Progenitor cell of endocrine pancreas (in vitro differentiated cells): ENCODE data around the gene RNLS. TPM values are rescaled to one million over a fixed set of nuclear protein-coding genes. Genes with fewer than 3 reads are reported as not detected.

Experiments
- DNase-seq: peaks from one replicate; pipeline ENCODE4 v3.0.0; 2021; ENCODE audit warnings: low spot score; ENCODE audit not compliant: unreplicated experiment
- H3K27ac Mint-ChIP-seq: 2 replicates; pipeline ENCODE4 v1.8.0; 2021; ENCODE audit warnings: mild to moderate bottlenecking, moderate library complexity, mixed read lengths
- H3K27me3 Mint-ChIP-seq: 2 replicates; pipeline ENCODE4 v1.8.0; 2021; ENCODE audit warnings: mixed read lengths
- H3K36me3 Mint-ChIP-seq: 2 replicates; pipeline ENCODE4 v1.8.0; 2022; ENCODE audit warnings: mixed read lengths; ENCODE audit not compliant: insufficient read depth
- H3K4me1 Mint-ChIP-seq: 2 replicates; pipeline ENCODE4 v1.8.0; 2021; ENCODE audit warnings: low read depth, mixed read lengths
- H3K4me3 Mint-ChIP-seq: 2 replicates; pipeline ENCODE4 v1.8.0; 2021; ENCODE audit warnings: low read depth, mild to moderate bottlenecking, moderate library complexity, mixed read lengths
- H3K9me3 Mint-ChIP-seq: 2 replicates; pipeline ENCODE4 v1.8.0; 2021; ENCODE audit warnings: low read depth, mixed read lengths
- total RNA-seq: library from RNA; stranded (reverse); gene quantifications from 2 replicates; pipeline ENCODE4 v1.2.1, GENCODE V29; 2021
- TF ChIP-seq, protein P1 (sequence below): fragments of 200-600 bp; sonication (generic); IDR thresholded peaks from one replicate; pipeline ENCODE4 v1.5.0; 2021; ENCODE audit warnings: antibody characterized with exemption, mild to moderate bottlenecking; ENCODE audit not compliant: unreplicated experiment

RNLS gene
- total RNA-seq, 1 donor from 2014 or later = 7.5 TPM

DNA sequence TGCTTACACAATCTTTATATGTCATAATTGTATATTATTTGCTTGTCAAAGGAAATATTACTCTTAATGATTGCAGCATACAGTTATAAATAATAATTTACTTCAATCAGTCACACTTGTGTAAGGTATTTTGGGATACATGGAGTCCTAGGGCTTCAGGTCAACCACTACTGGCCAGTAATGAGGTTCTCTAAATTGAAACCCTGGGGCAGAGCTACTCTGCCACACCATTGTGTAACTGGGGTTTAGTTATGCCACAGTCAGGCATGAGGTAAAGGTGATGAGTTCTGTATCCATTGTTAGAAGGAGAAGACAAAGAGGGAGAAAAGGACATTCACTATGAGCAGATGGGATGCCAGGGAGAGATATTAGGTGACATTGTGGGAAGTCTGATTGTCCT, 117.4 kb downstream of the RNLS start:
- H3K4me1 Mint-ChIP-seq = peaks cover 7% of the 10 kb centered on the region
- no peaks in the 10 kb centered on the region for H3K27me3 Mint-ChIP-seq
- no peaks in the 10 kb centered on the region for H3K36me3 Mint-ChIP-seq
- H3K4me3 Mint-ChIP-seq = no peak overlapping the region
- TF ChIP-seq, protein P1, sequence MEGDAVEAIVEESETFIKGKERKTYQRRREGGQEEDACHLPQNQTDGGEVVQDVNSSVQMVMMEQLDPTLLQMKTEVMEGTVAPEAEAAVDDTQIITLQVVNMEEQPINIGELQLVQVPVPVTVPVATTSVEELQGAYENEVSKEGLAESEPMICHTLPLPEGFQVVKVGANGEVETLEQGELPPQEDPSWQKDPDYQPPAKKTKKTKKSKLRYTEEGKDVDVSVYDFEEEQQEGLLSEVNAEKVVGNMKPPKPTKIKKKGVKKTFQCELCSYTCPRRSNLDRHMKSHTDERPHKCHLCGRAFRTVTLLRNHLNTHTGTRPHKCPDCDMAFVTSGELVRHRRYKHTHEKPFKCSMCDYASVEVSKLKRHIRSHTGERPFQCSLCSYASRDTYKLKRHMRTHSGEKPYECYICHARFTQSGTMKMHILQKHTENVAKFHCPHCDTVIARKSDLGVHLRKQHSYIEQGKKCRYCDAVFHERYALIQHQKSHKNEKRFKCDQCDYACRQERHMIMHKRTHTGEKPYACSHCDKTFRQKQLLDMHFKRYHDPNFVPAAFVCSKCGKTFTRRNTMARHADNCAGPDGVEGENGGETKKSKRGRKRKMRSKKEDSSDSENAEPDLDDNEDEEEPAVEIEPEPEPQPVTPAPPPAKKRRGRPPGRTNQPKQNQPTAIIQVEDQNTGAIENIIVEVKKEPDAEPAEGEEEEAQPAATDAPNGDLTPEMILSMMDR = no peak
- H3K27ac Mint-ChIP-seq = no peak overlapping the region
- H3K9me3 Mint-ChIP-seq = no peaks in the 10 kb centered on the region
- no peak for DNase-seq

DNA sequence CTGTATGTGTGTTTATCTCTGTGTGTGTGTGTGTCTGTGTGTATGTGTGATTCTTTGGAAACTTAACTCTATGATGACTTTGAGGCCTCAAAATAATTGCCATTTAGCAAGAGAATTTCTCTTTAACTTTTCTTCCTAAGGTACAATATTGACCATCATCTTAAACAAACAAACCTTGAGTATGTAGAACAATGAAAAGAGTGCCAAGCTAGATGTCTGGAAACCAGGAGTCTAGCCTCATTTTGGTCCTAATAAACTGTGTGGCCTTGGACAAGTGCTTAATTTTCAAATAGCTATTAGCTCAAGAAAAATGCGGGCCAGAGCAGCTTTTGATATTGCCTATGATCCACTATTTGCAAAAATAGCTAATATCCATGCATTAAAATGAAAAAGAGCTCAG, 119.3 kb downstream of the RNLS start:
- peaks cover 13% of the 10 kb centered on the region for H3K4me1 Mint-ChIP-seq
- TF ChIP-seq, protein P1 = no peak
- no peak overlapping the region for H3K4me3 Mint-ChIP-seq
- H3K27me3 Mint-ChIP-seq = no peaks in the 10 kb centered on the region
- H3K9me3 Mint-ChIP-seq = no peaks in the 10 kb centered on the region
- no peaks in the 10 kb centered on the region for H3K36me3 Mint-ChIP-seq
- DNase-seq = no peak
- H3K27ac Mint-ChIP-seq = no peak overlapping the region

DNA sequence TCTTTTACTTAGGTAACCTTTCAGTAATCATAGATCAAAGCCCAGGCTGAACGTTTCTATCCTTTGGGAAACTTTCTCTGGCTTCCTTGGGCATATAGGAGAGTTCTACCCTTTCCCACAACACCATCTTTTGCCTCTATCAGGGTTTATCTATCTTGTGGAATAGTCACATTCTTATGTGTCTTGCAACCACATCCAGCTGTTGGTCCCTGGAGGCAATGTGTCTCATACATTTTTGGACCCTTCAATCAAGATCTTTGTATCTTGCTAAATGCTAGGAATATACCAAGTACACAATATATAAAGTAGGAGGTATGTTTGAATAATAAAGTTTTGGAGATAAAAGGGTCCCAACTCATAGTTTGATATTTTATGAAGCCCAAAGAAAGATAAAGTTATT, 121.7 kb downstream of the RNLS start:
- TF ChIP-seq, protein P1 = no peak
- Mint-ChIP-seq H3K36me3 (no peaks in the 10 kb centered on the region), H3K4me1 (peaks cover 11% of the 10 kb centered on the region), H3K9me3 (no peaks in the 10 kb centered on the region), H3K27me3 (no peaks in the 10 kb centered on the region), H3K27ac (no peak overlapping the region), H3K4me3 (no peak overlapping the region)
- DNase-seq = no peak

DNA sequence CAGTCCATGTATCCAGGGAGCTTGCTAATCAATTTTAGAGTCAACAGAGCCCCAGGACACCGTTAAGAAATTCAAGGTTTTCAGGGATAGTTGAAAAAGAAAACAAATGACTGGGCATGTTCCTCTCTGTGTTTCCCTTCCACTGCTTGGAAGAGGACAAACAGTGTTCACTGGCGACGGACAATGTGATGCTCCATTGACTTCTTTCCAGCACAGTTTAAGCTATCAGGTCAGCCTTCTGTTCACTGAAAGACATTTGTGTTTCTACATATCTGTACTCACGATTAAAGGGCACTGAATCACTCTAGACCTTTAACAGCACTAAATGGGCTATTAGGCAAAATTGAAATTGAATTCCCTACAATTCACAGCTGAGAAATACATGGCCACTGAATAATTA, 123.6 kb downstream of the RNLS start:
- DNase-seq = no peak
- no peak overlapping the region for H3K4me3 Mint-ChIP-seq
- no peaks in the 10 kb centered on the region for H3K9me3 Mint-ChIP-seq
- peaks cover 11% of the 10 kb centered on the region for H3K4me1 Mint-ChIP-seq
- no peaks in the 10 kb centered on the region for H3K27me3 Mint-ChIP-seq
- H3K36me3 Mint-ChIP-seq = no peaks in the 10 kb centered on the region
- TF ChIP-seq, protein P1 = no peak
- H3K27ac Mint-ChIP-seq = no peak overlapping the region

DNA sequence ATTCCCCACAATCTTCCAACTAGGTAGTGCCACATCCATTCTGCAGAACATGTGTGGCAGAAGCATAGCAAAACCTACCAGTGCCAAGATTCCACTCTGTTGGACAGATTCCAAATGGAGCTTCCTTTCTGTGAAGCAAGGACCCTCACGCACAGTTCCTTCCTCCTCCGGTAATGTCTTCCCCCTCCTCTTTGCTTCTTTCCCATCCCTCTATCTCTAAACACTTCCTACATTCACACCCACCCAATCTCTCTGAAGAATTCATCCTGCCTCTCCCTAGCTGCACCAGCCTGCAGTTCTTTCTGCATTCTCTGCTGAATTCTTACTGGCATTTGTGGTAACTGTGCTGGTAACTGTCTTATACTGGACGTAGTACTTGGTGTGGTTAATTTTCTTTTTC, 124.9 kb downstream of the RNLS start:
- no peak for DNase-seq
- Mint-ChIP-seq H3K36me3 (no peaks in the 10 kb centered on the region), H3K27ac (no peak overlapping the region), H3K9me3 (no peaks in the 10 kb centered on the region), H3K4me3 (no peak overlapping the region), H3K4me1 (peaks cover 7% of the 10 kb centered on the region), H3K27me3 (no peaks in the 10 kb centered on the region)
- TF ChIP-seq, protein P1 = no peak
